Heart left ventricle (tissue), 13 donors: ENCODE data around the gene EHD4.

ENCODE experiments used
- POLR2A ChIP-seq, 2 donors: fragments of 450-650 bp; IDR thresholded peaks; one replicate each; pipeline ENCODE4 v1.6.1; 2017; ENCODE audit warnings: antibody characterized with exemption in 2 of 2, mild to moderate bottlenecking in 2 of 2, moderate library complexity in 2 of 2
- TF ChIP-seq, protein P1 (sequence below), 12 donors: fragments of 200-600 bp; sonication (generic) in 4 of 12; IDR thresholded peaks; one replicate each; pipeline versions ENCODE4 v1.5.0 to v1.8.0; 2018 to 2022; ENCODE audit warnings: antibody characterized with exemption in 12 of 12, mild to moderate bottlenecking in 5 of 12
- donor health status: ischemic (EF 13 %, LVEDD 7.1; RV severe dilation, severe dysfunction).
- donor health status: DM: no; HTN: yes; CAD: no.
- donor health status: DM: no; HTN: no; CAD: no.
- donor health status: ischemic (EF 25% LVEDD 6.9; RV normal size, moderate dysfunction).
- donor health status: ischemic (EF 25% LVEDD 5.7; RV mildly dilated, moderate dysfunction).
- donor health status: ischemic (EF 35%, LVEDD 5.7; RV mildly dilated, moderate dysfunction).
- donor health status: nonischemic (EF 11% LVEDD 7.7; RV severe dilation, severe dysfunction).
- donor health status: DM: yes; HTN: yes; CAD: no.
- donor health status: PGD.
- donor health status: ischemic (EF 29% LVEDD 5.4; RV normal size, mild dysfunction).
- donor health status: nonischemic (EF 23%, LVEDD 6.1; RV moderate dilation, normal function).

- TF ChIP-seq, protein P1, sequence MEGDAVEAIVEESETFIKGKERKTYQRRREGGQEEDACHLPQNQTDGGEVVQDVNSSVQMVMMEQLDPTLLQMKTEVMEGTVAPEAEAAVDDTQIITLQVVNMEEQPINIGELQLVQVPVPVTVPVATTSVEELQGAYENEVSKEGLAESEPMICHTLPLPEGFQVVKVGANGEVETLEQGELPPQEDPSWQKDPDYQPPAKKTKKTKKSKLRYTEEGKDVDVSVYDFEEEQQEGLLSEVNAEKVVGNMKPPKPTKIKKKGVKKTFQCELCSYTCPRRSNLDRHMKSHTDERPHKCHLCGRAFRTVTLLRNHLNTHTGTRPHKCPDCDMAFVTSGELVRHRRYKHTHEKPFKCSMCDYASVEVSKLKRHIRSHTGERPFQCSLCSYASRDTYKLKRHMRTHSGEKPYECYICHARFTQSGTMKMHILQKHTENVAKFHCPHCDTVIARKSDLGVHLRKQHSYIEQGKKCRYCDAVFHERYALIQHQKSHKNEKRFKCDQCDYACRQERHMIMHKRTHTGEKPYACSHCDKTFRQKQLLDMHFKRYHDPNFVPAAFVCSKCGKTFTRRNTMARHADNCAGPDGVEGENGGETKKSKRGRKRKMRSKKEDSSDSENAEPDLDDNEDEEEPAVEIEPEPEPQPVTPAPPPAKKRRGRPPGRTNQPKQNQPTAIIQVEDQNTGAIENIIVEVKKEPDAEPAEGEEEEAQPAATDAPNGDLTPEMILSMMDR (IDR thresholded peaks at IDR 0.05): no peak
- no peak for TF ChIP-seq POLR2A (IDR thresholded peaks at IDR 0.05)
Observed at GRCh38 chr15:41873711-41874110, 98.6 kb downstream of the EHD4 start.
